HG03175 (cell line): ENCODE results near the gene PRAMEF11.

Experiments used
- ATAC-seq: cut with Tn5 transposase; IDR thresholded peaks from one replicate; pipeline ENCODE4 v1.9.1; 2021; ENCODE audit warnings: mild to moderate bottlenecking, moderate library complexity; ENCODE audit not compliant: unreplicated experiment

Gene PRAMEF11

GRCh38 chr1:12774801-12775345 lies 56.3 kb downstream of the PRAMEF11 start:
- no peak for ATAC-seq
